PC-9 (cell line): Measurements from ENCODE around the gene PLCL2.

Experiments used
- EZH2 ChIP-seq: fragments of 200-600 bp; sonication (generic); IDR thresholded peaks from 2 replicates; pipeline ENCODE4 v1.8.0; 2017; ENCODE audit warnings: antibody characterized with exemption, low read depth
- TF ChIP-seq, protein P1 (sequence below): fragments of 200-600 bp; sonication (generic); conservative IDR thresholded peaks from 2 replicates; pipeline ENCODE4 v1.6.1; 2017; ENCODE audit warnings: mixed run types, antibody characterized with exemption, mild to moderate bottlenecking, moderate library complexity

DNA sequence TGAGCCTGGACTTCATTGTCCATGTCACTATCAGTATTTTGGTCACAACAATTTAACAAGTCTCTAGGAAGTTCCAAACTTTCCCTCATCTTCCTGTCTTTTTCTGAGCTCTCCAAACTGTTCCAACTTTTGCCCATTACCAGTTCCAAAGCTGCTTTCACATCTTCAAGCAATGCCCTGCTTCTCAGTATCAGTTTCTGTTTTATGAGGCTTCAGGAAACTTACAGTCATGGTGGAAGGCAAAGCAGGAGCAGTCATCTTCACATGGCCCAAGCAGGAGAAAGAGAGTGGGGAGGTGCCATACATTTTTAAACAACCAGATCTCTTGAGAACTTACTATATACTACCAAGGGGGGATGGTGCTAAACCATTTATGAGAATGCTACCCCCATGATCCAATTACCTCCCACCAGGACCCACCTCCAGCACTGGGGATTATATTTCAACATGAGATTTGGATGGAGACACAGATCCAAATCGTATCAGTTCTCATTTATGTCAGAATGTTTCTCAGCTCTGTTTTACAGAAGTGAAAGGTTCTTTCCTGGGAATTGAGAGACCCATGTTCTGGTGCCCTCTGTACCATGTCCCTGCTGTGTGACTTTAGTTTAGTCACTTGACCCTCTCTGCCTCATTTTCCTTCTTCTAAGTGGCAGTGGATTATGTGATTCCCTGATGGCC, 169.7 kb downstream of the PLCL2 start:
- TF ChIP-seq, protein P1, sequence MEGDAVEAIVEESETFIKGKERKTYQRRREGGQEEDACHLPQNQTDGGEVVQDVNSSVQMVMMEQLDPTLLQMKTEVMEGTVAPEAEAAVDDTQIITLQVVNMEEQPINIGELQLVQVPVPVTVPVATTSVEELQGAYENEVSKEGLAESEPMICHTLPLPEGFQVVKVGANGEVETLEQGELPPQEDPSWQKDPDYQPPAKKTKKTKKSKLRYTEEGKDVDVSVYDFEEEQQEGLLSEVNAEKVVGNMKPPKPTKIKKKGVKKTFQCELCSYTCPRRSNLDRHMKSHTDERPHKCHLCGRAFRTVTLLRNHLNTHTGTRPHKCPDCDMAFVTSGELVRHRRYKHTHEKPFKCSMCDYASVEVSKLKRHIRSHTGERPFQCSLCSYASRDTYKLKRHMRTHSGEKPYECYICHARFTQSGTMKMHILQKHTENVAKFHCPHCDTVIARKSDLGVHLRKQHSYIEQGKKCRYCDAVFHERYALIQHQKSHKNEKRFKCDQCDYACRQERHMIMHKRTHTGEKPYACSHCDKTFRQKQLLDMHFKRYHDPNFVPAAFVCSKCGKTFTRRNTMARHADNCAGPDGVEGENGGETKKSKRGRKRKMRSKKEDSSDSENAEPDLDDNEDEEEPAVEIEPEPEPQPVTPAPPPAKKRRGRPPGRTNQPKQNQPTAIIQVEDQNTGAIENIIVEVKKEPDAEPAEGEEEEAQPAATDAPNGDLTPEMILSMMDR = no peak
- no peak for TF ChIP-seq EZH2
